Rectal smooth muscle tissue (tissue), 1 donor: ENCODE data around the gene COL25A1.

Experiments
- H3K27ac ChIP-seq: one replicate; pipeline ENCODE4 v1.7.0; 2013; ENCODE audit warnings: low read depth, low read length, inconsistent platforms
- H3K27me3 ChIP-seq: one replicate; pipeline ENCODE4 v1.7.0; 2013; ENCODE audit warnings: low read length; ENCODE audit not compliant: control insufficient read depth, insufficient read depth
- H3K36me3 ChIP-seq: one replicate; pipeline ENCODE4 v1.7.0; 2013; ENCODE audit warnings: low read length; ENCODE audit not compliant: control insufficient read depth, insufficient read depth
- H3K4me1 ChIP-seq: one replicate; pipeline ENCODE4 v1.7.0; 2013; ENCODE audit warnings: low read length; ENCODE audit not compliant: control insufficient read depth, insufficient read depth
- H3K4me3 ChIP-seq: one replicate; pipeline ENCODE4 v1.7.0; 2013; ENCODE audit warnings: low read length
- H3K9ac ChIP-seq: one replicate; pipeline ENCODE4 v1.7.0; 2013; ENCODE audit warnings: low read length

The COL25A1 gene

GRCh38 chr4:108831886-108832285 is 470.6 kb downstream of the COL25A1 start:
- no peak overlapping the region for H3K9ac ChIP-seq
- no peaks in the 10 kb centered on the region for H3K27me3 ChIP-seq
- no peak overlapping the region for H3K4me3 ChIP-seq
- H3K4me1 ChIP-seq: no peaks in the 10 kb centered on the region
- no peaks in the 10 kb centered on the region for H3K36me3 ChIP-seq
- H3K27ac ChIP-seq: no peak overlapping the region

GRCh38 chr4:108831291-108831690 is 471.2 kb downstream of the COL25A1 start:
- H3K36me3 ChIP-seq: no peaks in the 10 kb centered on the region
- no peak overlapping the region for H3K27ac ChIP-seq
- H3K4me1 ChIP-seq: no peaks in the 10 kb centered on the region
- no peak overlapping the region for H3K9ac ChIP-seq
- H3K4me3 ChIP-seq: no peak overlapping the region
- no peaks in the 10 kb centered on the region for H3K27me3 ChIP-seq

GRCh38 chr4:108830509-108831244 is 471.8 kb downstream of the COL25A1 start:
- H3K27ac ChIP-seq: no peak overlapping the region
- no peak overlapping the region for H3K4me3 ChIP-seq
- no peaks in the 10 kb centered on the region for H3K36me3 ChIP-seq
- H3K9ac ChIP-seq: no peak overlapping the region
- no peaks in the 10 kb centered on the region for H3K27me3 ChIP-seq
- no peaks in the 10 kb centered on the region for H3K4me1 ChIP-seq

- no peak overlapping the region for H3K9ac ChIP-seq
- no peak overlapping the region for H3K27ac ChIP-seq
- H3K4me1 ChIP-seq: no peaks in the 10 kb centered on the region
- H3K36me3 ChIP-seq: no peaks in the 10 kb centered on the region
- H3K27me3 ChIP-seq: no peaks in the 10 kb centered on the region
- no peak overlapping the region for H3K4me3 ChIP-seq
Measured at GRCh38 chr4:108829966-108830492, 472.4 kb downstream of the COL25A1 start.

GRCh38 chr4:108828620-108829019 is 473.8 kb downstream of the COL25A1 start:
- Histone ChIP-seq H3K4me1 (no peaks in the 10 kb centered on the region), H3K27ac (no peak overlapping the region), H3K9ac (no peak overlapping the region), H3K36me3 (no peaks in the 10 kb centered on the region), H3K27me3 (no peaks in the 10 kb centered on the region), H3K4me3 (no peak overlapping the region)

GRCh38 chr4:108825737-108826136 is 476.7 kb downstream of the COL25A1 start:
- Histone ChIP-seq H3K27me3 (no peaks in the 10 kb centered on the region), H3K36me3 (no peaks in the 10 kb centered on the region), H3K4me3 (no peak overlapping the region), H3K4me1 (no peaks in the 10 kb centered on the region), H3K27ac (no peak overlapping the region), H3K9ac (no peak overlapping the region)

- Histone ChIP-seq H3K36me3 (no peaks in the 10 kb centered on the region), H3K4me3 (no peak overlapping the region), H3K27me3 (no peaks in the 10 kb centered on the region), H3K4me1 (no peaks in the 10 kb centered on the region), H3K27ac (no peak overlapping the region), H3K9ac (no peak overlapping the region)
Measured at GRCh38 chr4:108821351-108821930, 481.0 kb downstream of the COL25A1 start.

- H3K36me3 ChIP-seq: no peaks in the 10 kb centered on the region
- no peak overlapping the region for H3K27ac ChIP-seq
- H3K4me3 ChIP-seq: no peak overlapping the region
- no peaks in the 10 kb centered on the region for H3K27me3 ChIP-seq
- no peaks in the 10 kb centered on the region for H3K4me1 ChIP-seq
- H3K9ac ChIP-seq: no peak overlapping the region
Measured at GRCh38 chr4:108820492-108821350, 481.7 kb downstream of the COL25A1 start.

GRCh38 chr4:108814326-108814725 is 488.1 kb downstream of the COL25A1 start:
- no peak overlapping the region for H3K9ac ChIP-seq
- H3K27ac ChIP-seq: no peak overlapping the region
- H3K4me1 ChIP-seq: no peaks in the 10 kb centered on the region

GRCh38 chr4:108813261-108813660 is 489.2 kb downstream of the COL25A1 start:
- no peaks in the 10 kb centered on the region for H3K27me3 ChIP-seq
- no peak overlapping the region for H3K4me3 ChIP-seq
- H3K27ac ChIP-seq: no peak overlapping the region
- H3K9ac ChIP-seq: no peak overlapping the region
- H3K36me3 ChIP-seq: no peaks in the 10 kb centered on the region
- no peaks in the 10 kb centered on the region for H3K4me1 ChIP-seq

More at GRCh38 chr4:108814326-108814725, 488.1 kb downstream of the COL25A1 start:
- Histone ChIP-seq H3K4me3 (no peak overlapping the region), H3K36me3 (no peaks in the 10 kb centered on the region), H3K27me3 (no peaks in the 10 kb centered on the region)

GRCh38 chr4:108811486-108811885 is 491.0 kb downstream of the COL25A1 start:
- no peaks in the 10 kb centered on the region for H3K36me3 ChIP-seq
- H3K9ac ChIP-seq: no peak overlapping the region
- no peak overlapping the region for H3K27ac ChIP-seq
- H3K27me3 ChIP-seq: no peaks in the 10 kb centered on the region
- H3K4me3 ChIP-seq: no peak overlapping the region
- no peaks in the 10 kb centered on the region for H3K4me1 ChIP-seq

- Histone ChIP-seq H3K27me3 (no peaks in the 10 kb centered on the region), H3K4me1 (no peaks in the 10 kb centered on the region), H3K36me3 (no peaks in the 10 kb centered on the region), H3K4me3 (no peak overlapping the region), H3K9ac (no peak overlapping the region), H3K27ac (no peak overlapping the region)
Measured at GRCh38 chr4:108810087-108810486, 492.4 kb downstream of the COL25A1 start.
